SK-N-MC (cell line): ENCODE results near the gene ZNF443.

Source experiments
- EZH2 ChIP-seq: fragments of 200-600 bp; sonication (generic); IDR thresholded peaks from one replicate; pipeline ENCODE4 v1.6.1; 2017; ENCODE audit warnings: antibody characterized with exemption
- FOXP2 ChIP-seq: optimal IDR thresholded peaks from 2 replicates; pipeline ENCODE3; 2011; ENCODE audit warnings: mild to moderate bottlenecking, moderate library complexity; ENCODE audit not compliant: insufficient read depth; ENCODE audit errors: extremely low read length, control extremely low read depth
- POLR2AphosphoS5 ChIP-seq: IDR thresholded peaks from 2 replicates; pipeline ENCODE4 v1.6.1; 2012; ENCODE audit warnings: mild to moderate bottlenecking, low read depth, low read length, borderline replicate concordance

GRCh38 chr19:12482509-12482886 is 41.7 kb upstream of the ZNF443 start:
- TF ChIP-seq POLR2AphosphoS5 (no peak), EZH2 (no peak), FOXP2 (no peak)
